B cell (primary cell): Measurements from ENCODE around the gene MCM3AP. TPM values are rescaled to one million over a fixed set of nuclear protein-coding genes. Genes with fewer than 3 reads are reported as not detected.
A peak's percentile ranks its signal among the peaks of the same experiment; 100 is the strongest.

ENCODE experiments used
- ATAC-seq: fragments of 200-7000 bp; cut with Tn5 transposase; one replicate; pipeline ENCODE4 v1.10.0; 2021; ENCODE audit warnings: low read depth, mild to moderate bottlenecking, moderate number of reproducible peaks, moderate library complexity
- CTCF ChIA-PET: fragments of 350-600 bp; sonication (Branson Sonifier 250); formaldehyde crosslinking; loops from one replicate; lab custom pipeline; 2021; ENCODE audit warnings: antibody characterized with exemption, inconsistent platforms; lab: Charles Lee
- POLR2A ChIA-PET: fragments of 350-600 bp; sonication (Branson Sonifier 250); formaldehyde crosslinking; loops from one replicate; lab custom pipeline; 2021; ENCODE audit warnings: antibody characterized with exemption; lab: Charles Lee
- DNase-seq: peaks from one replicate; pipeline ENCODE4 v3.0.0; 2013
- H2AFZ ChIP-seq: 2 replicates; pipeline ENCODE4 v1.6.1; 2012; ENCODE audit warnings: mild to moderate bottlenecking, low read depth, low read length; ENCODE audit not compliant: insufficient read depth, poor library complexity, severe bottlenecking
- H3K27ac ChIP-seq, 2 donors: 1 replicate in 1 of 2; 2 replicates in 1 of 2; pipeline ENCODE4 v1.5.1; 2012 to 2013; ENCODE audit warnings: low read length in 2 of 2, mild to moderate bottlenecking in 2 of 2, moderate library complexity in 1 of 2
- H3K27me3 ChIP-seq, 4 experiments: fragments of 200-600 bp in 1 of 4; sonication (generic) in 1 of 4; replicated peaks in 1 of 4; 1 replicate in 2 of 4; 2 replicates in 2 of 4; pipeline versions ENCODE4 v1.6.1 to v1.7.0; 2013 to 2016; ENCODE audit warnings: low read length in 3 of 4, mild to moderate bottlenecking in 2 of 4, mixed read lengths in 1 of 4, moderate library complexity in 1 of 4; ENCODE audit not compliant: insufficient read depth in 4 of 4, control insufficient read depth in 3 of 4; ENCODE audit errors: control extremely low read depth in 1 of 4
- H3K36me3 ChIP-seq, 2 experiments: replicated peaks in 1 of 2; 1 replicate in 1 of 2; 2 replicates in 1 of 2; pipeline versions ENCODE4 v1.6.1 to v1.7.1; 2013; ENCODE audit warnings: low read length in 1 of 2; ENCODE audit not compliant: insufficient read depth in 2 of 2, control insufficient read depth in 1 of 2; ENCODE audit errors: control extremely low read depth in 1 of 2, extremely low read depth in 1 of 2
- H3K4me1 ChIP-seq, 2 donors: fragments of 200-600 bp in 1 of 2; sonication (generic) in 1 of 2; 1 replicate in 1 of 2; 2 replicates in 1 of 2; pipeline versions ENCODE4 v1.5.1 to v1.6.1; 2013 to 2017; ENCODE audit warnings: low read length in 2 of 2; ENCODE audit not compliant: control insufficient read depth in 2 of 2, insufficient read depth in 2 of 2
- H3K4me2 ChIP-seq: replicated peaks from 2 replicates; pipeline ENCODE3; 2012; ENCODE audit warnings: mild to moderate bottlenecking, low read depth, low read length; ENCODE audit not compliant: poor library complexity, severe bottlenecking
- H3K4me3 ChIP-seq, 5 experiments: fragments of 200-600 bp in 1 of 5; sonication (generic) in 1 of 5; 1 replicate in 3 of 5; 2 replicates in 2 of 5; pipeline versions ENCODE4 v1.5.1 to v1.7.0; 2011 to 2016; ENCODE audit warnings: low read length in 4 of 5, mild to moderate bottlenecking in 4 of 5, low read depth in 2 of 5, control low read depth in 1 of 5, moderate library complexity in 1 of 5; ENCODE audit not compliant: insufficient read depth in 1 of 5; ENCODE audit errors: control extremely low read depth in 1 of 5, extremely low read depth in 1 of 5
- H3K79me2 ChIP-seq: fragments of 200-600 bp; sonication (generic); one replicate; pipeline ENCODE4 v1.6.0; 2016; ENCODE audit warnings: low read length; ENCODE audit not compliant: control insufficient read depth, insufficient read depth
- H3K9ac ChIP-seq: fragments of 200-600 bp; sonication (generic); 2 replicates; pipeline ENCODE4 v1.6.1; 2017; ENCODE audit warnings: mild to moderate bottlenecking, low read length, moderate library complexity
- H3K9me3 ChIP-seq, 3 donors: one replicate each; pipeline versions ENCODE4 v1.6.1 to v1.7.1; 2013; ENCODE audit warnings: low read length in 2 of 3; ENCODE audit not compliant: control insufficient read depth in 2 of 3, insufficient read depth in 1 of 3; ENCODE audit errors: control extremely low read depth in 1 of 3
- H4K20me1 ChIP-seq: 2 replicates; pipeline ENCODE4 v1.6.0; 2012; ENCODE audit warnings: mild to moderate bottlenecking, low read length; ENCODE audit not compliant: insufficient read depth, control insufficient read depth, poor library complexity, severe bottlenecking
- H3K27ac Mint-ChIP-seq: one replicate; pipeline ENCODE4 v1.8.0; 2021; ENCODE audit warnings: mixed read lengths
- H3K27me3 Mint-ChIP-seq: one replicate; pipeline ENCODE4 v1.8.0; 2021; ENCODE audit warnings: mixed read lengths
- H3K4me1 Mint-ChIP-seq: one replicate; pipeline ENCODE4 v1.8.0; 2021; ENCODE audit warnings: mixed read lengths
- H3K4me3 Mint-ChIP-seq: one replicate; pipeline ENCODE4 v1.8.0; 2021; ENCODE audit warnings: mixed read lengths
- H3K9me3 Mint-ChIP-seq: one replicate; pipeline ENCODE4 v1.8.0; 2022; ENCODE audit warnings: mixed read lengths; ENCODE audit not compliant: insufficient read depth
- CTCF ChIP-seq: fragments of 200-600 bp; IDR thresholded peaks from one replicate; pipeline ENCODE4 v1.8.0; 2022; ENCODE audit warnings: antibody characterized with exemption, mild to moderate bottlenecking
- EZH2 ChIP-seq: IDR thresholded peaks from 2 replicates; pipeline ENCODE4 v1.6.1; 2012; ENCODE audit warnings: borderline replicate concordance, low read depth, mild to moderate bottlenecking, moderate library complexity, low read length; ENCODE audit not compliant: insufficient read depth, poor library complexity, severe bottlenecking
- WGBS: methylation state at CpG from one replicate; pipeline ENCODE4 v1.1.5; 2013; ENCODE audit warnings: missing lambda C conversion rate; ENCODE audit not compliant: insufficient coverage; 5-methylcytosine and 5-hydroxymethylcytosine counted together
- intact Hi-C: fragments of 100-400 bp; cut with micrococcal nuclease; formaldehyde crosslinking; loops from one replicate; pipeline ENCODE4 v1.10.0; 2022
- polyA plus RNA-seq: library from polyadenylated mRNA; depleted of rRNA; stranded (reverse); fragments of >200 nt; gene quantifications from 2 replicates; pipeline ENCODE4 v1.2.3, GENCODE V29; 2012
- total RNA-seq, 2 donors: library from RNA; stranded (reverse); fragments of 120-200 nt in 1 of 2; gene quantifications; 1 replicate in 1 of 2; 2 replicates in 1 of 2; pipeline versions ENCODE4 v1.2.3 to v1.2.4, GENCODE V29; 2013 to 2022

Gene MCM3AP
- total and polyA plus RNA-seq, 2 donors (not counting 1 experiment from before 2014, with no cell fraction given) = 61.7 to 180 TPM

- Histone ChIP-seq H3K4me3 (no peak overlapping the region), H3K79me2 (peaks cover 5% of the 10 kb centered on the region), H2AFZ (no peak overlapping the region), H3K27me3 (no peaks in the 10 kb centered on the region), H3K4me2 (no peak overlapping the region), H3K4me1 (no peaks in the 10 kb centered on the region), H3K9me3 (no peaks in the 10 kb centered on the region), H3K27ac (no peak overlapping the region), H3K36me3 (peaks cover 4 to 68% of the 10 kb centered on the region in 2 experiments), H3K9ac (no peak overlapping the region), H4K20me1 (peaks cover 19% of the 10 kb centered on the region)
- Mint-ChIP-seq H3K9me3 (no peaks in the 10 kb centered on the region), H3K4me3 (no peak overlapping the region), H3K27me3 (no peaks in the 10 kb centered on the region), H3K27ac (no peak overlapping the region), H3K4me1 (no peaks in the 10 kb centered on the region)
- ChIA-PET CTCF (no interaction called here), POLR2A (no interaction called here)
- intact Hi-C loops = no loop called here
- ATAC-seq (no peak), DNase-seq (no peak)
- WGBS = 97% methylated on average over 22 of the region's 22 CpGs
- no peak for TF ChIP-seq CTCF
Observed at GRCh38 chr21:46264046-46264689, 21.2 kb downstream of the MCM3AP start.

GRCh38 chr21:46256501-46256994 lies 28.9 kb downstream of the MCM3AP start:
- peak overlapping the region; percentile 32 for H3K27ac Mint-ChIP-seq
- H3K4me3 ChIP-seq = no peak overlapping the region
- no peaks in the 10 kb centered on the region for H3K9me3 Mint-ChIP-seq
- H3K9me3 ChIP-seq = no peaks in the 10 kb centered on the region
- POLR2A ChIA-PET = no interaction called here
- peaks cover 17 to 25% of the 10 kb centered on the region in 2 donors for H3K4me1 ChIP-seq
- no peak overlapping the region for H3K4me3 Mint-ChIP-seq
- no peak overlapping the region for H3K27ac ChIP-seq
- TF ChIP-seq EZH2 (no peak), CTCF (no peak)
- no peaks in the 10 kb centered on the region for H3K27me3 Mint-ChIP-seq
- ATAC-seq (no peak), DNase-seq (no peak)
- H4K20me1 ChIP-seq = no peaks in the 10 kb centered on the region
- 98% methylated on average over 18 of the region's 18 CpGs for WGBS
- H2AFZ ChIP-seq = no peak overlapping the region
- CTCF ChIA-PET = no interaction called here
- peaks cover 24% of the 10 kb centered on the region for H3K4me1 Mint-ChIP-seq
- H3K4me2 ChIP-seq = no peak overlapping the region
- H3K79me2 ChIP-seq = peaks cover 10% of the 10 kb centered on the region
- no peak overlapping the region for H3K9ac ChIP-seq
- H3K36me3 ChIP-seq = peaks cover 3 to 81% of the 10 kb centered on the region in 2 experiments
- intact Hi-C loops = no loop called here
- H3K27me3 ChIP-seq = no peaks in the 10 kb centered on the region
